SK-N-SH (cell line): Measurements from ENCODE around the gene SYNE3.

Experiments used
- CTCF ChIP-seq: fragments of 200-600 bp; sonication (generic); IDR thresholded peaks from 2 replicates; pipeline ENCODE4 v1.6.1; 2017; ENCODE audit warnings: antibody characterized with exemption, mild to moderate bottlenecking, moderate library complexity
- EP300 ChIP-seq, 2 experiments: IDR thresholded peaks; 2 replicates each; pipeline versions ENCODE4 v1.4.0 to v1.6.1; 2012; ENCODE audit warnings: borderline replicate concordance in 1 of 2, low read depth in 1 of 2, low read length in 1 of 2
- FOSL2 ChIP-seq: IDR thresholded peaks from 2 replicates; pipeline ENCODE4 v1.4.0; 2012; ENCODE audit warnings: low read depth, mild to moderate bottlenecking, moderate library complexity, borderline replicate concordance
- FOXJ3 ChIP-seq: sonication (generic); formaldehyde crosslinking; IDR thresholded peaks from 2 replicates; pipeline ENCODE4 v1.5.1; 2020; ENCODE audit warnings: mild to moderate bottlenecking, missing genetic modification reagents
- FOXM1 ChIP-seq: IDR thresholded peaks from 2 replicates; pipeline ENCODE4 v1.4.0; 2012; ENCODE audit warnings: low read depth, mild to moderate bottlenecking
- MEF2A ChIP-seq: IDR thresholded peaks from 2 replicates; pipeline ENCODE4 v1.4.0; 2012; ENCODE audit warnings: low read depth, borderline replicate concordance
- RAD21 ChIP-seq: IDR thresholded peaks from 2 replicates; pipeline ENCODE4 v1.6.1; 2012; ENCODE audit warnings: mild to moderate bottlenecking, low read length
- RCOR1 ChIP-seq: fragments of 150-350 bp; IDR thresholded peaks from 2 replicates; pipeline ENCODE4 v1.6.1; 2017; ENCODE audit warnings: antibody characterized with exemption, low read length
- RFX5 ChIP-seq: IDR thresholded peaks from 2 replicates; pipeline ENCODE4 v1.6.1; 2012; ENCODE audit warnings: mild to moderate bottlenecking, improper control_type of control experiment, low read length
- SIN3A ChIP-seq: IDR thresholded peaks from 2 replicates; pipeline ENCODE4 v1.6.1; 2012; ENCODE audit warnings: low read depth, mild to moderate bottlenecking, low read length, moderate library complexity, borderline replicate concordance
- USF1 ChIP-seq: IDR thresholded peaks from 2 replicates; pipeline ENCODE4 v1.4.0; 2012; ENCODE audit warnings: low read depth, borderline replicate concordance
- ZBTB33 ChIP-seq: IDR thresholded peaks from 2 replicates; pipeline ENCODE4 v1.4.0; 2012; ENCODE audit warnings: low read depth, borderline replicate concordance

GRCh38 chr14:95541346-95541745 is 24.9 kb upstream of the SYNE3 start:
- no peak for TF ChIP-seq RFX5
- TF ChIP-seq CTCF: no peak
- TF ChIP-seq ZBTB33: no peak
- TF ChIP-seq SIN3A: no peak
- TF ChIP-seq FOXM1: no peak
- no peak for TF ChIP-seq RAD21
- TF ChIP-seq FOXJ3 (CRISPR knock-in tag): no peak
- no peak for TF ChIP-seq RCOR1
- no peak for TF ChIP-seq FOSL2
- TF ChIP-seq MEF2A: no peak
- TF ChIP-seq USF1: no peak
- TF ChIP-seq EP300 (IDR thresholded peaks at IDR 0.05; ENCODE audit: borderline replicate concordance in 1 of 2, low read depth in 1 of 2, low read length in 1 of 2): no peak
